Fibroblast of the conjunctiva (primary cell): ENCODE results near the gene USP37.
A peak's percentile ranks its signal among the peaks of the same experiment; 100 is the strongest.

ENCODE experiments used
- DNase-seq: peaks from one replicate; pipeline ENCODE4 v3.0.0-alpha.2; 2010; ENCODE audit warnings: low read depth

The USP37 gene

DNA sequence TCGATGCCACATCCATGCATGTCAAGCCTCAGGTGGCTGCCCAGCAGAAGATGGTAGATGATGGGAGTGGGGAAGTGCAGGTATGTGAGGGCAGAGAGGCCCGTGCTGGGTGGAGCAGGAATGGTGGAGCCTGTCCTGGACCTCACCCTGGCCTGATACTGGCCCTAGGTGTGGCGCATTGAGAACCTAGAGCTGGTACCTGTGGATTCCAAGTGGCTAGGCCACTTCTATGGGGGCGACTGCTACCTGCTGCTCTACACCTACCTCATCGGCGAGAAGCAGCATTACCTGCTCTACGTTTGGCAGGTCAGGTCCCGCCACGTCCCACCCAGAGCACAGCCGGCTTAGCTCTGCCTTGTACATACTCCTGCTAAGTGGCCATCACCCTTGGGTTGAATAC, 136.3 kb downstream of the USP37 start:
- DNase-seq = no peak

DNA sequence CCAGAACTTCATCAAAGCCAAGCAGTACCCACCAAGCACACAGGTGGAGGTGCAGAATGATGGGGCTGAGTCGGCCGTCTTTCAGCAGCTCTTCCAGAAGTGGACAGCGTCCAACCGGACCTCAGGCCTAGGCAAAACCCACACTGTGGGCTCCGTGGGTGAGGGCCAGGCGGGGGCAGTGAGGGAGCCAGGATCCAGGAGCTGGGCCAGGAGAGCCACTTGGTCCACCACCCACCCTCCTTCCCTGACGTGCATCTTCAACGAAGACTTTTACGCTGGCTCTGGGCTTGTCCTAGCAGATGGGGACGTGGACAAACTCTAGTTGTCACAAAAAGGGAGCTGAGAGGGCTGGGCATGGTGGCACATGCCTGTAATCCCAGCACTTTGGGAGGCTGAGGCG, 137.4 kb downstream of the USP37 start:
- DNase-seq = no peak

DNA sequence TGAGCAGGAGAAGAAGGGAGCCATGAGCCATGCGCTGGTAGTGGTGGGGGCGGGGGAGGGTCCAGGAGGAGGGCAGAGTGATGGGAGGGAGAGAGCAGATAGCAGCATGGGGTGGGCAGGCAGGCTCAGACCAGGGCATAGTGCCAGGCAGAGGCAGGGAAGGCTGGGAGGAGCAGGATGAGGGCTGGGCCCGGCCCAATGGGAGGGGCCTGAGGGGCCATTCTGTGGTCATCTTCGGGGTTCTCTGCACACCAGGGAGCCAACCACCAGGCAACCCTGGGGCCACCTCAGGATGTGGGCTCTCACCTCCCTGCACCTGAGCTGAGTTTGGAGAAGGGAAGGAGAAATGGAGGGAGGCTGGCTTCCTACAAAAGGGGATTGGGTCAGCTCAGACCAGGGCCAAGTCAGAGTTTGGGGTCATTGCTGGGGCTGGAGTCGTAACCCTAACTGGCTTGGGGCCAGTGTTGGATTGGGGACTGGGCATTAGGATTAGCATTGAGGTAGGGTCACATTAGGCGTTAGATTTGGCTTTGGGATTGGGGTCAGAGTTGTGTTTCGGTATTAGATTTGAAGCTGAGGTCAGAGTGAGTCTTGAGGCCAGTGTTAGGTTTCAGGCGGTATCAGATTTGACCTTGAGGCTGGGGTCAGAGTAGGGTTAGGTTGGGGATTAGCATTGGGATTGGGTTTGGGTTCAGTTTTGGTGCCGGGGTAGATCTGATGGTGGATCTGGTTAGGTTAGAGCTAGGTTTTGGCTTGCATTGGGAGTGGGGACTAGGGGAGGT, 138.0 kb downstream of the USP37 start:
- DNase-seq = no peak

DNA sequence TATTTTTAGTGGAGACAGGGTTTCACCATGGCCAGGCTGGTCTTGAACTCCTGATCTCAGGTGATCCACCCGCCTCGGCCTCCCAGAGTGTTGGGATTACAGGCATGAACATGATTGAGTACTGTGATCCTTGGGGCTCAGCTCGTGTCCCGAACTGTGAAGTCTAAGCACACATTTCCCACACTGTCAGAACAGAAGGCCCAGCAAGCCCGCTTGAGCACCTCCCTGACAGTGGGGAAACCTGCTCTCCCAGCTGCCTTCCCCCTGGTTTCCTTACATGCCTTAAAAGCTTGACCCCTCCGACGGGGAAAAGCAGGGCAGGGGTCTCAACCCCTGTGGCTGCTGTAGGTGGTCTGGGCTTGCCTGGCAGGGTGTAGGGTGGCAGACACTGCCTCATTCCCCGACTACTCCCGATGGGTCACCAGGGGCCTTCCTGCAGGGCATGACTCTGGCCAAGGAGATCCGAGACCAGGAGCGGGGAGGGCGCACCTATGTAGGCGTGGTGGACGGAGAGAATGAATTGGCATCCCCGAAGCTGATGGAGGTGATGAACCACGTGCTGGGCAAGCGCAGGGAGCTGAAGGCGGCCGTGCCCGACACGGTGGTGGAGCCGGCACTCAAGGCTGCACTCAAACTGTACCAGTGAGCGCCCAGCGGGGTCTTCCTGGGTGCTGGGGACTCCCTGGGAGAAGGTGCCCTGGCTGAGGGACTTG, 139.1 kb downstream of the USP37 start:
- DNase-seq = no peak

DNA sequence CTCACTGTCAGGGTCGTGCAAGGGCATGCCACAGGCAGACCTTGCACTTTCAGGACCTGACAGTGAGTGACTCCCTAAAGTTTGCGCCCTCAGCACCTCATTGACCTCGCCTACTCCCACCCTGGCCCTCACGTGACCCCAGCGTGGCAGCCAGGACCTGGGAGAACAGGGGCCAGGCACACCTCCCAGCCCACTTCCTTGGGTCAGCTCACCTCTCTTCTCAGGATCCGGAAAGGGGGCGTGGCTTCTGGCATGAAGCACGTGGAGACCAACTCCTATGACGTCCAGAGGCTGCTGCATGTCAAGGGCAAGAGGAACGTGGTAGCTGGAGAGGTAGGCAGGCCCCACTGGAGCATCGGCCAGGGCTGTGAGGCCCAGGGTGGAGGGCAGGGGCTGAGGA, 140.4 kb downstream of the USP37 start:
- DNase-seq = no peak

DNA sequence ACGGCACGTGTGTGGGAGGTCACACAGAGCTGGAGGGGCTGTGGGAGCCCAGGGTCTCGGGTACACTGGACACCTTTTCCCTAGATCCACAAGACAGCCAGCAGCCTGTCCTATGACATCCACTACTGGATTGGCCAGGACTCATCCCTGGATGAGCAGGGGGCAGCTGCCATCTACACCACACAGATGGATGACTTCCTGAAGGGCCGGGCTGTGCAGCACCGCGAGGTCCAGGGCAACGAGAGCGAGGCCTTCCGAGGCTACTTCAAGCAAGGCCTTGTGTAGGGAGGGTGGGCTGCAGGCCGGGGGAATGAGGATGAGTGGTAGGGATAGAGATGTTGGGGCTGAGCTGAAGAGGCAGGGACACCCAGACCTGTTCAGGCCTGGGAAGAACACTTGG, 142.6 kb downstream of the USP37 start:
- no peak for DNase-seq

DNA sequence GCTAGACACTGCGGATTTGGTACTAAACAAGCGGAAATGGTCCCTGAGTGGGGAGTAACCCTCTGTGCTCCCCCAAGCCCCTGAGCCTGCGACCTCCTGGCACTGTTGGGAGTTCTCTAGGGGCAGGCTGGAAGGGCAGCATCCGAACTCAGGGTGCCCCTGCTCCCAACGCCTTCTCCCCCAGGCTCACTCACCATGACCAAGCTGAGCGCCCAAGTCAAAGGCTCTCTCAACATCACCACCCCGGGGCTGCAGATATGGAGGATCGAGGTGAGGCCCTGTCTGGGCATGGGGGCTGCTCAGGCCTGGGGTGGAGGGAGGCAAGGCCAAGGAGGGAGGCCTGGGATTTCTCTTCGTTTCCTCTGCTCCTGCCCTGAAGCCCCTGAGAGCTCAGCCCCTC, 144.6 kb downstream of the USP37 start:
- no peak for DNase-seq

DNA sequence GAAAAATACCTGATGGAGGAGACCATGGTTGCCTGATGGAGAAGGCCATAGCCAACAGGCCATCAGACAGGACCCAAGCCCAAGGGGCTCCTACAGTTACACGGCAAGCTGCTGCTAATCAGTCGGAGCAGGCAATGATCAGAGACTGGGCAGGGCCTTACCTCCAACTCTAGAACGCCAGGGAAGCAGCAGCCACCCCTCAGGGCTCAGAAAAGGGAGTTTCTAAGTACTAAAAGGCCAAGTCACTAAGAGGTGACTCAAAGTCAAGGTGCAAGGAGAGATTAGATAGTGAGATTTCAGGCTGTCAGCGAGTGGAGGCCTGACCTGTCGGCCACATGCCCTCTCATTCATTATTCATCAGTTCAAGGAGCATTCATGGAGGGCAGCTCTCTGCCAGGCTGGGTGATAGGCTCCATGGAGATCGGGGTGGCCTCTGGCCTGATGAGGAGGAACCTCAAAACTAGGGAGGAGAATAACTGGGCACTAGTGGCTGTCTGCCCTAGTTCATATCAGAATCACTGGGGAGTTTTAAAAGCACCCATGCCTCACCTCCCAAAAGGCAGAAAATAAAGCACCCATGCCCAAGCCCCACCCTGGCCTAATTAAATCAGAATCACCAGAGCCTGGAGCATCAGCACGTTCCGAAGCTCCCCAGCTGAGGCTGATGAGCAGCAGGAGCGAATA, 145.6 kb downstream of the USP37 start:
- DNase-seq = no peak

DNA sequence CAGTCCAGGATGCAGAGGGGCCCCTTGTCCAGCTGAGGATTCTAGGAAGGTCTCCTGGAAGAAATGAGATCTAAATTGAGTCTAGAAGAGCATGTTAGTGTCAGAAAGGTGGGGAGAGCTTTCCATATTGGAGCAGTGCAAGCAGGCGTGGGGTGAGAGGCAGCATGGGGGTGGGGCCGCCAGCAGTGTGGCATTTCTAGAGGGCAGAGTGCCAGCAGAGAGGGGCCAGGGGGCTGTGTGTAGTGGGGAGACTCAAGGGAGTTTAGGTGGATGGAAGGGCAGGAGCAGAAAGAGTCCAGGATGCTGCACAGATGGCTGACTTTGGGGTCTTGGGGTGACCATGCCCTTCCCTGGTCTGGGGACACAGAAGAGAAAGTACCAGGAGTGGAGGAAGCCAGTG, 147.1 kb downstream of the USP37 start:
- no peak for DNase-seq

DNA sequence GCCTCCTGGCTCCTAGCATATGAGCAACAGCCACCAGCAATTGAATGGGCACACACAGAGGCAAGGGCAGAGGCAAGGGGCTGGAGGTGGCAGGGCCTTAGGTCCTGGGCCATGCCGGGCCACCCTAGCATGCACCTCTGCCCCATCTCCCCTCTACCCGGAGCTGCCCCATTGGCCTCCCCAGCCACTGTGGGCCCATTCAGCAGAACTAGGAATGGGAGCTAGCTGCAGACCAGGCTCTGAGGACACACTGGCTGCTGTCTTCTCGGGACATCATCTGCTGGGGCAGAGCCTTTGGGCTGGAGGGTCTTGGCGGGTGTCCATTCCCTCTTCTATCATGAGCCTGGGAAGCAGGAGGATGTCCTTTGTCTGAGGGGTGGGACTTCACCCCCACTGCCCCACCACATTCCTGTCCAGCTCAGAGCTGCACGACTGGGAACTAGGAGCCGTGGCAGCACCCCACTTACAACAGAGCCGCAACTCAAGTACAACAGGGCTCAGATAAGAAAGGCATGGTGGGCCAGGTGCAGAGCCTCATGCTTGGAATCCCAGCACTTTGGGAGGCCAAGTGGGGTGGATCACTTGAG, 148.4 kb downstream of the USP37 start:
- DNase-seq = no peak

DNA sequence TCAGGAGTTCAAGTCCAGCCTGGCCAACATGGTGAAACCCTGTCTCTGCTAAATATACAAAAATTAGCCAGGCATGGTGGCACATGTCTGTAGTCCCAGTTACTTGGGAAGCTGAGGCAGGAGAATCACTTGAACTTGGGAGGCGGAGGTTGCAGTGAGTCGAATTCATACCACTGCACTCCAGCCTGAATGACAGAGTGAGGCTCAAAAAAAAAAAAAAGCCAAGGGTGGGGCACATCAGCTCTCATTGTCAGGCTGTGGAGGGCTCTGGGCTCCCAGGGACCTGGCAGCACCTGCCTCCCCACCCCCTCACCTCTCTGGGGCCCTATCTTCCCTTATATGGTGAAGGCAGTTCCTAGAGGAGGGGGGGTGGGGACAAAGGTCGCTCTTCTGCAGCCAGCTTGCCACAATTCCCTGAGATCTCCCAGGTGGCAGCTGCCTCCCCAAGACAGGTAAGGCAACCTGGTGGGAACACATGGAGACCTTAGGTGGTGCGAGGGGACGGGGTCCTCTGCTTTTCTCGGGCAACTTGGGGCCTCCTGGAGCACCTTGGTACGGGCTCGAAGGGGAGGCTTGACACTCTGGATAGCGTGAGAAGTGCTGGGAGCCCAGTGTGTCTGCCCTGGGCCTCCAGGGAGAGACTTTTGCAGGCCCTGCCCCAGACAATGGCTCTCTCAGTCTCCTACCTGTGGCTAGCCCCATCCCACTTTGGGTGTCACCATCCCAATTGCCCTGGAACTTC, 149.3 kb downstream of the USP37 start, which contains the start of gene VIL1:
Gene VIL1, plus strand, starts transcription at position 407 of the 742 bp plus-strand sequence. CDS start 4,656 bp downstream, outside the sequence.
- no peak for DNase-seq

DNA sequence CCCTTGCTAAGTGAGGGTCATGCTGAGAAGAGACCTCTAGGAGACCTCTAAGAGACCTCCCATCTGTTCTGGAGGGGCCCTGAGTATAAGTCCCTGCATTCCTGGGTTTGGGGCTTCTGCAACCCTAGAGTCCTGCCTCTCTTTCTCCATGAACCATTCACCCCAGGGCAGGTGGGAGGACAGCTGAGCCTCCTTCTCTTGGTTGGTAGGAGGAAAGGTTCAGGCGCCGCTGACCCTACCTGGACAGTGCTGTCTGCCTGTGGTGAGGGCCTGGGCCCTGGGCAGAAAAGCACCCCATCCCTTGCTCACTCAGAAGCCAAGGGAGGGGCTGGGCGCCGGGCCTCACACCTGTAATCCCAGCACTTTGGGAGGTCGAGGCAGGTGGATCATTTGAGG, 149.8 kb downstream of the USP37 start:
- no peak for DNase-seq

DNA sequence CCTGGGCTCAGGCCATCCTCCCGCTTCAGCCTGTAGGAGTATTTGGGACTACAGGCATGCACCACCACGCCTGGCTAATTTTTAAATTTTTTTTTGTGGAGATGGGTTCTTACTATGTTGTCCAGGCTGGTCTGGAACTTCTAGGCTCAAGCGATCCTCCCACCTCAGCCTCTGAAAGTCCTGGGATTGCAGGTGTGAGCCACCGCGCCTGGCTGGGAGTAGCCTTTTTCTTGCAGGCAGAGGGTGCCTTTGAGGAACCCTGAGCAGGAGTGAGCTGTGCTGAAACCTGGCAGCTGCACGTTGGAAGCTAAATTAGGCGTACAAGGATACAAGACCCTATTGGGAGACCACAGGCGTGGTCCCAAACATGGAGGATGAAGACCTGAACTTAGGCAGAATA, 160.4 kb downstream of the USP37 start:
- DNase-seq = no peak

DNA sequence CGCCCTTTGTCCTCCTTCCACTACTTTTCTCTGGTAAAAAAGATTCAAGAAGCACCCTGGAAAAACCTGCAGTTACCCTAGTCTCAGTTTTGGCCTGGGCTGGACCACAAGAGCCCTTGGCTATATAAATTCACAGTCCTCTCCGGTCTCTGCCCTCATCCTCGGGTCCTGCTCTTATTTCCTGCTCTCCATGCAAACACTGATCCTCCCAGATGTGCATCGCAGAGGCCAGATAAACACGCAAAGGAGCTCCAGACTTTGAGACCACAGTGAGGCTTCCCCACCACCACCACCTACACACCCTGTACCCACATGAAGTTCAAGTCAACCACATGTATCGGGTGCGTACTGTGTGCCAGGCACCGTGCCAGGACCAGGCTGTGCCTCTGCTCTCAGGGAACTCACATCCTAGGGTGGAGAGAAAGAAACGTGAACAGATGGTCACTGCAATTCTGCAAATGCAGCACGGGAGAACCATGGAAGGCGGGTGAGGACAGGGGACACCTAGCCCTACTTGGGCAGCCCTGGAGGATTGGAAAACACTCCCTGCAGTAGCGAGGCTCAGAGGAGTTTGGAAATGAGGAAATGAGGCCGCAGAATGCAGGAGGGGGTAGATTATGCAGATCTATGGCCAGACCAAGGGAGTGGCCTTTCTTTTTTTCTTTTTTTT, 161.1 kb downstream of the USP37 start:
- peak; percentile 57 for DNase-seq

DNA sequence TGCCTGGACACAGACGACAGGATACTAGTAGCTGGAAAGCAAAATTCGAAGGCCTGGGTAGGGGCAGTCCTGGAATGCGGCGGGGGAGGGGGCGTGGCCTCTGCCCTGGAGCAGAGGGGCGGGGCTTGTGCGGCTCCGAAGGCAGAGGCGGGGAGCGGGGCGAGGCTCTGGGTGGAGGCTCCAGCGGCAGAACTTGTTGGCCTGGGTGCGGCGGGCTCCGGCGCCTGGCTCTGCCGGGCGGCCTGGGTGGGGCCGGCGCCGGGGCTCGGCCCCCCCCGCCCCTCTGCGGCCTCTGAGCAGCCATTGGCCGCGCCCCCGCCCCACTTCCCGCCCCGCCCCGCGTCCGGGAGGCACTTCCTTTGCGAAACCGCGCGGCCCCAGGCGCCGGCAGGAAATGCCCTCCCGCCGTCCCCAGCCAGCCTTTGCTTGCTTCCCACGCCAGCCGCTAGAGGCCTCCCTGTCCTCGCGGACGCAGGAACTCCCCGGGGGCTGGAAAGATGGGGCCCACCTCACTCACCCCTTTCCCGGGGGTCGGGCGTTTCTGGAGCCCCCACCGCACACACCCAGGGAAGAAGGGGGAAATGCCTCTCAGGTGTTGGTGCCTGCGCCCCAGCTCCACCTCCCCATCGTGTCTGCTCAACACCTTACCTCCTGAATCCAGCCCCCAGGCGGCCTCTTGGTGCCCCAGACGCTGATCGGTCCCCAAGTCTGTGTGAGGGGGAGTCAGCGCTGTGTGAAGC, 161.8 kb downstream of the USP37 start:
- peak; percentile 95 for DNase-seq

DNA sequence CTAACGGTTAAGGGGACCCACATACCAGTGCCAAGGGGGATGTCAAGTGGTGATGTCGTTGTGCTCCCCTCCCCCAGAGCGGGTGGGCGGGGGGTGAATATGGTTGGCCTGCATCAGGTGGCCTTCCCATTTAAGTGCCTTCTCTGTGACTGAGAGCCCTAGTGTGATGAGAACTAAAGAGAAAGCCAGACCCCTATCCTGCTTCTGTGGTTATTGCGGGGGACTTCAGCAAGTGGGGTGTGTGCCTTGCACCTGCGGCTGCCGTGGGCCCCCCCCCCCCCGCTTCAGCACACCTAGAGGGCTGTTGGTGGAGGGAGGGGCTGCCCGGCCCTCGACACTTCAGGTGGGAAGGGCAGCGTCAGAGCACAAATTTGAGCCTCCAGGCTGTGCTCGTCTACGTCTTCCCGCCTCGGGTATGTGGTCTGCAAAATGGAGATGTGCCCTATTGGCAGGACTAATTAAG, 162.4 kb downstream of the USP37 start:
- DNase-seq = no peak

DNA sequence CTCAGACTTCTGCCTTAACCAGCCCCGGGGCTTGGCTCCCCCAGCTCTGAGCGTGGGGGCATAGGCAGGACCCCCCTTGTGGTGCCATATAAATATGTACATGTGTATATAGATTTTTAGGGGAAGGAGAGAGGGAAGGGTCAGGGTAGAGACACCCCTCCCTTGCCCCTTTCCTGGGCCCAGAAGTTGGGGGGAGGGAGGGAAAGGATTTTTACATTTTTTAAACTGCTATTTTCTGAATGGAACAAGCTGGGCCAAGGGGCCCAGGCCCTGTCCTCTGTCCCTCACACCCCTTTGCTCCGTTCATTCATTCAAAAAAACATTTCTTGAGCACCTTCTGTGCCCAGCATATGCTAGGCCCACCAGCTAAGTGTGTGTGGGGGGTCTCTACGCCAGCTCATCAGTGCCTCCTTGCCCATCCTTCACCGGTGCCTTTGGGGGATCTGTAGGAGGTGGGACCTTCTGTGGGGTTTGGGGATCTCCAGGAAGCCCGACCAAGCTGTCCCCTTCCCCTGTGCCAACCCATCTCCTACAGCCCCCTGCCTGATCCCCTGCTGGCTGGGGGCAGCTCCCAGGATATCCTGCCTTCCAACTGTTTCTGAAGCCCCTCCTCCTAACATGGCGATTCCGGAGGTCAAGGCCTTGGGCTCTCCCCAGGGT, 162.9 kb downstream of the USP37 start:
- DNase-seq = no peak

DNA sequence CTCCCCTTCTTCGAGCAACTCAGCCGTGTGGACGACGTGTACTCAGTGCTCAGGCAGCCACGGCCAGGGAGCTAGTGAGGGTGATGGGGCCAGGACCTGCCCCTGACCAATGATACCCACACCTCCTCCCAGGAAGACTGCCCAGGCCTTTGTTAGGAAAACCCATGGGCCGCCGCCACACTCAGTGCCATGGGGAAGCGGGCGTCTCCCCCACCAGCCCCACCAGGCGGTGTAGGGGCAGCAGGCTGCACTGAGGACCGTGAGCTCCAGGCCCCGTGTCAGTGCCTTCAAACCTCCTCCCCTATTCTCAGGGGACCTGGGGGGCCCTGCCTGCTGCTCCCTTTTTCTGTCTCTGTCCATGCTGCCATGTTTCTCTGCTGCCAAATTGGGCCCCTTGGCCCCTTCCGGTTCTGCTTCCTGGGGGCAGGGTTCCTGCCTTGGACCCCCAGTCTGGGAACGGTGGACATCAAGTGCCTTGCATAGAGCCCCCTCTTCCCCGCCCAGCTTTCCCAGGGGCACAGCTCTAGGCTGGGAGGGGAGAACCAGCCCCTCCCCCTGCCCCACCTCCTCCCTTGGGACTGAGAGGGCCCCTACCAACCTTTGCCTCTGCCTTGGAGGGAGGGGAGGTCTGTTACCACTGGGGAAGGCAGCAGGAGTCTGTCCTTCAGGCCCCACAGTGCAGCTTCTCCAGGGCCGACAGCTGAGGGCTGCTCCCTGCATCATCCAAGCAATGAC, 163.6 kb downstream of the USP37 start:
- no peak for DNase-seq

DNA sequence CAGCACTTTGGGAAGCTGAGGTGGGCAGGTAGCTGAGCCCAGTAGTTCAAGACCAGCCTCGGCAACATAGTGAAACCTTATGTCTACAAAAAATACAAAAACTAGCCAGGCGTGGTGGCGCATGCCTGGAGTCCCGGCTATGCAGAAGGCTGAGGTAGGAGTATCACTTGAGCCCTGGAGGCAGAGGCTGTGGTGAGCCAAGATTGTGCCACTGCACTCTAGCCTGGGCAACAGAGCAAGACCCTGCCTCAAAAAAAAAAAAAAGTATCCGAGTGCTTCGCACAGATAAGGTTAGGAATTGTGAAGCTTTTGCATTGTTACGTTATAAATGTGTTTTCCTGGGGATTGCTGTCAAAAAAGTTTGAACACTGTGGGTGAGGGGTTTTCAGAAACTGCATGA, 164.3 kb downstream of the USP37 start:
- no peak for DNase-seq
